ENCODE results near the gene ELOVL4.

Gene ELOVL4

DNA sequence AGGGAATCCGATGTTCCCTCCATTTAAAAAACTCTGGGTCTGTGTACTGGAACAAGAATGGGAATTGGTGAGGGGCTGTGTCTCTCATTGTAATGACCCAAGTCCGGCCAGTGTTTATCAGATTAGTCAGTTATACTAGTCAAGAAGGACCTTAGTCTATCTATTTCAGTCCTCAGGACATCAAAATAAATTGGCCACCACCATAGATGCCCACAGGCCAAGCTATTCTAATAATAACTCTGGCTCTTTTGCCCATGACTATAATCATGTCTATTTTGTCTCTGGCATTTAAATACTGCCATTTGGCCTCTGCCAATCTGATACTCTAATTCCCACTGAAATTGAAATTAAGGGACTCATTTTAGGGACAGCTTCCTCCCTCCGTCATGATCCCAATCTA lies 37.8 kb downstream of the ELOVL4 start:
- no peak for DNase-seq

DNA sequence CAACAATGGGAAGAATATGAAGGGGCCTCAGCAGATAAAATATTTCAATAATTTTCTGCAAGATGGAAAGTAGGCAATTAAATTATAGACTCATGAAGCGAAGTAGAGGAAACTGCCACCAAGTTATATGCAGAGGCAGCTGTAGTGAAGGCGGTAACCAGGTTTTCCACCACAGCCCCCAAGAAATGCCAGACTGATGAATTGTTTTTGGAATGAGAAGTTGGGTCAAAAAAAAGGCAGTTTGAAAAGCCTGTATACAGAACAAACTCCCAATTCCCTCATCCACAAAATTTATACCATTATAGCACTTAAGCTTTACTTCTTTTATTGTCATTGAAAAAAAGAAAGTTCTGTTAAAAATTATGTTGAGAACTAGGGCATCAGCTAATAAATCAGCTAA lies 45.3 kb downstream of the ELOVL4 start:
- DNase-seq, result no peak

DNA sequence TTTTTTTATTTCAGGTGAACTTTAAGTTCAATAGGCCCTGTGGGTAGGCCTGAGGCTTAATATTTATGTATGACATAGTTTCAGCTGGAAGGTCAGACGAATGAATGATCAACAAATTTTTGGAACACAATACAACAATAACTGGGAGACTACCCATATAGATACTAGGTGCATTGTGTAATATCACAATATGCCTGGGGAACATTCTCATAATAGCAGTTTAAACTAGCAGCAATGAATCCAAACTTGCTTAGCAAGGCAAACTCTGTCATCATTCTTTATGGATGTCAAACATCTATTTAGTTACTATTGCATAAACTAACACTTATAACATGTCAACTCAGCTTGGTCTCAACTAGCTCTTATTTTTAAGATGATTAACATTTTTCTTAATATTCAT lies 49.3 kb downstream of the ELOVL4 start:
- no peak for DNase-seq

DNA sequence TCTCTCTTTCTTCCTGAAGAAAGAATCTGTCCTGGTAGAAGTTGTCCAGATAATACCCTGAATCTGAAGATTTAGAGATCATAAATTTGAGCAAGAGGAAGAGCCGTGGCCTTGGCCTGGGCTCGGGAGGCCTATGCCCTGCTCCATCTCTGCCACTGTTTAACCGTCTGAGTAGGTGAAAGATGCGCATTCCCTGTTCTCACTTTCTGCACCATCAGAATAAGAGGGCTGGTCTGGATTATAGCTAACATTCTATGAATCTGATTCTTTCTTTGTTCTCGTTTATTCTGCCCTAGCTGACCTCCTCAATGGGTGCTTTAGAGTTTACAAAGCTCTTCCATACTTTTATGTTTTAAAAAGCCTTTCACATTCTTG lies 51.3 kb downstream of the ELOVL4 start:
- no peak for DNase-seq

DNA sequence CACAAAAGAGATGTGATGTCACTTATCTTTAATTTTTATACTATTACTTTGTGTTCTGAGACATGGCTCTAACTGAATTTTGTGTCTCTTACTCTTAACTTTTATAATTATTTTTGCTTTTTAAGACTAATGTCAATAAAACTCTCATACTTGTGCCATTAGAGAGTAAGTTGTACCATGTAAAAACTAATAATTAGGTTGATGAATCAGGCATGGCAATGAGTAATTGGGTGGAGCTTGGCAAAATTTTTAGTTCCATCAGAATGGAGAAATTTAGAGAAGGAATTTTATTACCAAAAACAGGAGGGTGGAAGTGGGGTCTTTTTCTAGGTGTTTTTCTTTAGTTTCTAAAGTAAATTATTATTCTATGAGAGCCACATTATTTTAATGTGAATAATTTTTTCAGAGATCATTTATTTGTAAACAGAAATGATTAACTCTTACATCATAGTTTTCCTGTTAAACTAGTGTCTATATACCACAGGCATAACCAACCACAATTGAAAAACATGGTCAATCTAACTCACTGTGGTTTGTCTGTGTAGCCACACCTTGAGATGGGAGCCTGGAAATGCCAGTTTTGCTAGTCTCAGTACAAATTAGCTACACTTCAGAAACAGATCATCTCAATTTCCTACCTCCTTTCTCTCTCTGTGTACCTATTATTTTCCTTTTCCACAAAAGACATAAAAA lies 51.8 kb downstream of the ELOVL4 start:
- no peak for DNase-seq

DNA sequence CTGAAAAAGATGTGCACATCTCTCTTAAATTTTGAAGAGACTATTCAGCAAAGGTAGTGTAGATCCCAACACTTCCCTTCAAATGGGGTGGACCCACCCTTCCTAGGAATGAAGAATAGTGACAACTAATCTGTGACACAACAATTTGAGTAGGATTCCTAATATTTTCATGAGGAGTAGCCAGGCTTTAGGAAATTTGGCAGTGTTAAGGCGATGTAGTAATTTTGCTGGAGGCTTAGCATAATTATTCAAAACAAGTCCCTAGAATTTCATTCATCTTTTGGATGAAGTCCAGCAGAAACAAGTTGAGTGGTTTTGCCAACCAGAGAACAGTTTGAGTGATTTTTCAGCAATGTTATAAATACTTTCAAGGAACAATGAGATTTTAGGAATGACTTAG lies 52.4 kb downstream of the ELOVL4 start:
- DNase-seq, result no peak

DNA sequence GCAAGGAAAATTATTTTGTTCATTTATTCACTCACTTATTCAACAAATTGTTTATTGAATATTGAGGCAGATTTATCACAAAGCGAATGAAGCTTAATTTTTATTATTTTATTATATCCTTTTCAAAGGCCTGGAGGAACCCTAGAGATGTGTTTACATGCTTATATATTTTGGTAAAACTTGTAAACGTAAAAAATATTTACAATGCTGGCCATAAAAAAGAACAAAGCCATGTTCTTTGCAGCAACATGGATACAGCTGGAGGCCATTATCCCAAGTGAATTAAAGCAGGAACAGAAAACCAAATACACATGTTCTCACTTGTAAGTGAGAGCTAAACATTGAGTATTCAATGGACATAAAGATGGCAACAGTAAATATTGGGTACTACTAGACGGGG lies 58.8 kb downstream of the ELOVL4 start:
- DNase-seq, result no peak

DNA sequence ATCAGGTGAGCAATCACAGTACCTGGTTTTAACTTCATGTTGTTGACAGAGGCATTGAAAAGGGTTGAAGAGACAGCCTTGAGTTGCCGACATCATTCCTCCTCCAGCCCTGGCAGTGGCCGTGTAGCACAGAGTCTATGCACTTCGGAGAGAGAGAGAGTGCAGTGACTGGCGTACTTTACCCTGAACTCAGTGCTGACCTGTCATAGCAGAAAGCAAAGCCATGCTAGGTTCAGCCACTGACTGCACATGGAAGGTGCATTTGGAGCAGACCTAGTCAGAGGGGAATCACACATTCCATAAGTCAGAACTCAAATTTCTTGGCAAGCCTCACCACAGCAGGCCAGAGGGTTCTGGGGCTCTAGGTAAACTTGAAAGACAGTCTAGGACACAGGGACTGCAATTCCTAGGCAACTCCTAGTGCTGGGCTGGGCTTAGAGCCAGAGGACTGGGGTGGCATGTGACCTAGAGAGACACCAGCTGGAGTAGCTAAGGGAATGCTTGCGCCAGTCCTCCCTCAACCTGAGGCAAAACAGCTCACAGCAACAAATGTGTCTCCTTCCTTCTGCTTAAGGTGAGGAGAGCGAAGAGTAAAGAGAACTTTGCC lies 69.1 kb downstream of the ELOVL4 start:
- DNase-seq, result no peak

DNA sequence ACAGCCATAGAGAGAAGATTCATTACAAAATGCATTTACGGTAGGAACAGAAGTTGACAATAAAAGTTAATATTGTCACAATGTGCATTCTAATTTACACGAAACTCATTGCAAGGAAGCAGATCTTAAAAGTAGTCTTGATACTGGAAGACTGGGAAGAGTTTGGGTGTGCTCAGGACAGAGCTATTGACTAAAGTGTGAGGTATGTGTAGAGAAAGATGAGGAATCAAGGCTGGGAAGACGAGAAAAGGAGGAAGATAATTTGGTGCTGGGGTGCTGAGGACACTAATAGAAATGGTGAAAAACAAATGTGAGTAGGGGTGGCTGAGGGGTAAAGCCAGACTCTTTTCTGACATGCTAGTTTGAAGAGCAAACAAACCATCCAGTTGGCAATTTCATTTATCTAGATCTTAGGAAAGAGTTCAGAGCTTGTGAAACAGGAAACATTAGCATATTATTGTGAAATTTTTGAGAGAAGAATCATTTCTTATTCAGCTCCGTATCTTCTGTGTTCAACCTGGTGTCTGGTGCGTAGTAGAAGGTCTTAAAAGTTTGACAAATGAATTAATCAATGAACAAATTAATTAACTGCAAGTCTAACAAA lies 72.7 kb downstream of the ELOVL4 start:
- no peak for DNase-seq

DNA sequence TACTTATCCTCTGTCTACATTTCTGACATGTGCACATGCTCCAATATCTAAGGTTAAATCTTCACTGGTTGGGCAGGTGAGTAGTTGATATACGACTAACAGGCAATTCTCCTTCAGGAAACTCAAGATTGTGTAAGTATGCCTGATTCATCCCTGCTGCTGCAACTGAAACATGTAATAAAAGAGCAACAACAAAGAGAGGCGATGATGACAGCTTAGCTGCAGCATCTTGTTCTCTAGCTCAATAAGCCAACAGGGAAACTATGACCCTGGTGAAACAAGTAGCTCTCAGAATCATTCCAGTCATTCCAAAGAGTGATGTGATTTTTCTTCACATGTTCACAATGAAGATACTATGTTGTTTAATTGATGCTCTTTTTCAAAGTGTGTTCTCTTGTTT lies 74.4 kb downstream of the ELOVL4 start:
- no peak for DNase-seq

DNA sequence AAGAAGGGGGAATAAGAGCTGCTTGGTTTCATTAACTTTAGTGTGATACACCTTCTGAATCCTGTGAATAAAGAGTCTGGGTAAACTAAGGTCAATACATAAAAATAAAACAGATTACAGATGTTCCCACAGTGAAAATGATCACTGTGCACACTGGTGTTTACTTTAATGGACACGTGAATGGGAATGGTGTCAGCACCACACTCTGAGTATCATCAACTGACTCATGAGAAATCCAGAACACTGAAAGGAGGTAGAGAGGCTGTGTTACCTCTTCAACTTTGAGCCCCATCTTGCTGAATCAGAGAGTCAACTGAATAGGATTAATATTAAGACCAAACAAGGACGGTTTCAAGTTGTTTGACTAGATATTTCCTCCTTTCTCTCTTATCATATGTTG lies 75.0 kb downstream of the ELOVL4 start:
- DNase-seq, result no peak

DNA sequence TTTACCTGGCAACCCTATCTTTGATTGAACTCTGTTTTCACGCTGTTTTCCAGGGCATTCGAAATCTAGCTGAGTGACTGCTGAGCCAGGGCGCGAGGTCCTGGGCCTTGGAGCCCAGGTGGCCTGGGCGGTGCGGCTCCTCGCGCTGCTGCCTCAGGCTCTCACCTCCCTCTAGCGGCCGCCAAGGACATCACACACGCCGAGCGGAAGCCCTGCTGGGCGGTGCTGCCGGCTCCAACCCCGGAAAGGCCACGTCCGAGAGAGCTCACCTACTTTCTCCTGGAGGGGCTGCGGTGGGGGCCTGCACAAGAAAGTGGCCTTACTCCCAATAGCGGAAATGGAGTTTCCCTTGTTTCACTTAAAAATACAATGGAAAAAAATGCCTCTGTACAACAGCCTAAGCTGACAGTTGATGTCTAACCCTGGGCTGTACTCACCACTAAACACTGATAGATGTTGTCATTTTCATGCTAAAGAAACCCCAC lies 77.7 kb downstream of the ELOVL4 start:
- DNase-seq, result peak; percentile 78

DNA sequence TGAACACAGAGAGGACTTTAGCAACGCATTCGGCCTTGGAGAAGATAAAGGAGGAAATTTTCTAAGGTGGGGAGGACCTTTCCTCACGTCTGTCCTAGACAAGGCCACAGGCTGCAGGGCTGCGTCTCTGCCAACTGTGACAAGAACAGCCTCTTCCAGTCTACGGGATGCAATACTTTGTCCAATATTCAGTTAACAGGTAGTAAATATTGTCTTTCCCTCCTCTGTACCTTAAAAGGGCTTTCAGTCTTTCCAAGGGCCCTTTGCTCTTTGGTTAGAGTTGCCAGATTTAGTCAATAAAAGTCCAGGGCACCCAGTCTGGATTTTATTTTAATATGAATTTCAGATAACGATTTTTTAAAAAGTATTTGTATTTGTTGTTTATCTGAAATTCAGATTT lies 78.2 kb downstream of the ELOVL4 start:
- DNase-seq, result no peak

DNA sequence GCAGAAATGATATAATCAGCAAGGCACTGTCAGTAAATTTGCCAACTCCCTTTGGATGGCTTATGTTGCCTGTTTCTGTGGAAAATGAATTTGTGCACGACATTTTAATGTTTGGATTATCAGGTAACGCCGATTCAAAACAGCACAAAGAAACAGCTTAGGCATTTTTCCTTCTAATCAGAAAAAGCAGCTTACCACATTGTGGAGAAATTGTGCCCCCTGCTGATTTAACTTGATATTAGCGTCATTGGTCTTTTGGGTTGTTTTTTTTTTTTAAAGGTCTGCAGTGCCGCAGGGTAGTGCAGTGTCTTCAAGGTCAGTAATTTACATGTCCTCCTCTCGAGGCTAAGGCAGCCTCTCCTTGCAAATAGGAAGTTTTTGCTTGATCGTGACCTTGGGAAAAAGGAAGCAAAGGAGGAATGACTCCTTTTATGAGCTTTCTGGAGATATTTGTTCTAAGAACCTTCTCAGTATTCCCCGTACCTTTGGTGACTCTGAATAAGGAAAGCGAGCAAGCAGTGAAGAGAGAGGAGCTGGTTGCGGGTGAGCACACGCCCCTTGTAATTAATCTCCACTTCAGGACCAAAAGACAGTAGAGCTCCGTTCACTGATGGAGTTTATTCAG lies 79.1 kb downstream of the ELOVL4 start:
- DNase-seq, result peak; percentile 54
